ENCODE results near the gene GJB1.
"Not testable (repeated sequence)": the region's sequence is repeated elsewhere in the genome, so short reads cannot be mapped to it uniquely, and the experiment has no call there.

The GJB1 gene

GRCh38 chrX:71222929-71223328 is at the start of gene GJB1:
TSS of gene GJB1 (plus strand) at chrX:71223224. CDS start at chrX:71223708, 484 bp downstream.
- DNase-seq = peak in 52 of 56 donors; percentile 2 to 84 (median 54)

- DNase-seq = no peak
These were observed 49.6 kb upstream of the GJB1 start for GRCh38 chrX:71173440-71173839.

GRCh38 chrX:71174795-71175194 is 48.2 kb upstream of the GJB1 start:
- DNase-seq = no peak

- no peak for DNase-seq
These were observed 47.5 kb upstream of the GJB1 start for GRCh38 chrX:71175531-71175930.

DNA sequence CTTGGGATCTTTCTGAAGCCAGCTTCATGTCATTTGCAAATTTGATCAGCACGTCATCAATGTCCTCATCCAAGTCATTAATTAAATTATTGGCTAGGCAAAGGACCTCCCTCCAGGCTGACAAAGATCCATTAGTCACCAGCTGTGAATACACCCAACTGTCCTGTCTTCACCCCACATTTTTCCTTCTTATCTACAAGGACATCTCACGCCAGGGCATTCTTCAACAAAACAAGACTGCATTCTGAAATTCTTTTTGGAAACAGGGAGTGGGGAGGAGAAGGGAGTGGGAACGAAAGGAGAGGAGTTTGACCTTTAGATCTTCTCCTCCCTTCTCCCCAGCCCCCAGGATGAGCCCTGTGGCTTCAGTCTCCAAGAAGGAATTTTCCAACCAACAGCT is 45.7 kb upstream of the GJB1 start:
- no peak for DNase-seq

GRCh38 chrX:71178908-71179307 is 44.1 kb upstream of the GJB1 start:
- DNase-seq = peak in 34 of 56 donors; percentile 0 to 70 (median 18)

DNA sequence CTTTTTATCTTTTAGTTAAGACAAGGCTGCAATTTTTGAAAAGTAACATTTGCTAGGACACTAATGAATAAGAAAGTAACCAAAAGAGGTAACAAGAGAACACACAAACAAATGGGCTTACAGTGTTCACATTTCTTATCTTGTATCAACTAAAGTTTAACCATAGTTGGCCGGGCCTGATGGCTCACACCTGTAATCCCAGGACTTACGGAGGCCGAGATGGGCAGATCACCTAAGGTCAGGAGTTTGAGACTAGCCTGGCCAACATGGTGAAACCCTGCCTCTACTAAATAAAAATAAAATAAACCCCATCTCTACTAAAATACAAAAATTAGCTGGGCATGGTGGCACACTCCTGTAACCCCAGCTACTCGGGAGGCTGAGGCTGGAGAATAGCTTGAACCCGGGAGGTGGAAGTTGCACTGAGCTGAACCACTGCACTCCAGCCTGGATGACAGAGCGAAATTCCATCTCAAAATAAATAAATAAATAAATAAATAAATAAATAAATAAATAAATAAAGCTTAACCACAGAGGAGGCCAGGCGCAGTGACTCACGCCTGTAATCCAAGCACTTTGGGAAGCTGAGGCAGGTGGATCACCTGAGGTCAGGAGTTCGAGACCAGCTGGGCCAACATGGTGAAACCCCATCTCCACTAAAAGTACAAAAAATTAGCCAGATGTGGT is 42.3 kb upstream of the GJB1 start:
- DNase-seq = not testable (repeated sequence)

GRCh38 chrX:71181558-71181909 is 41.5 kb upstream of the GJB1 start:
- peak in 1 of 56 donors; percentile 36 for DNase-seq

DNA sequence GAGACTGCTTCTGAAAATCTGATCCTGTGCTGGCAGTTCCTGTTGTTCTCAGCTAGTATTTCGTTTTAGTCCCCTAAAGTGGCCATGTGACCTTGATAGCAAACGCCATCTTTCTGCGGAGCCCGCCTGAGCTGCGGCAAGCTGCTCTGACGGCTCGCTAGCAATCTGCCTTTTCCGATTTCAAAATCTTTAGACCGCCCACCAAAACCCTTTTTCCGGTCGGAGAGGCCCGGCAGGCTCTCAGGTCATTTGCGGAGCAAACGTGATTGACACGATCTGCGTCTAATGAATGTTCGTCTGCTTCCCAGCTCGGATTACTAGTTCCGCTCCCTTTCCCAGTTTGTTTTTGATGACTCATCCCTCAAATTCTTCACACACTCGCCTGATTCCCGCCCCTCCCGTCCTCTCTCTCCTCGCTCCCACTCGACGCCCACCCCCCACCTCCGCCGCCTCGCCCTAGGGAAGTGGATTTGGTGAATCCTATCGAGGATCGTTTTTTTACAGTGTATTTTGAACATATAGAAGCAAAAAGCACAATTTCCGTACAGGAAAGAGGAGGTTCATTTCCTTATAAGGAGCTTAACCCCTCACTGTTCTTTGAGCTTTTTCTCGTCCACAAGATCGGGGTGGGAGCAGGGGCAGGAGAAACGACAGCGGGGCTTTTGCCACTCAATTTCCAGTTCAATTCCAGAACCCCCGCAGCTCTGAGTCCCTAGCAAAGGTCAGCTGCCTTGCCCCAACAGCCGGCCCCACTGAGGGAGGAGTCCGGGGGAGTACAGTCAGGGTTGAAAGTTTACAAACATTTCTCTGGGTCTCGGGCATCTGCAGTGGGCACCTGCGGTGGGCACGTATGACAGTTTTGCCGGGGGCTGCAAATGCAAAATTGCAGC is 40.9 kb upstream of the GJB1 start:
- peak in 54 of 56 donors; percentile 6 to 93 (median 78) for DNase-seq

GRCh38 chrX:71182871-71183270 is 40.2 kb upstream of the GJB1 start:
- DNase-seq = no peak

- no peak for DNase-seq
These were observed 39.7 kb upstream of the GJB1 start for GRCh38 chrX:71183341-71183740.

- no peak for DNase-seq
These were observed 38.9 kb upstream of the GJB1 start for GRCh38 chrX:71184092-71184491.

DNA sequence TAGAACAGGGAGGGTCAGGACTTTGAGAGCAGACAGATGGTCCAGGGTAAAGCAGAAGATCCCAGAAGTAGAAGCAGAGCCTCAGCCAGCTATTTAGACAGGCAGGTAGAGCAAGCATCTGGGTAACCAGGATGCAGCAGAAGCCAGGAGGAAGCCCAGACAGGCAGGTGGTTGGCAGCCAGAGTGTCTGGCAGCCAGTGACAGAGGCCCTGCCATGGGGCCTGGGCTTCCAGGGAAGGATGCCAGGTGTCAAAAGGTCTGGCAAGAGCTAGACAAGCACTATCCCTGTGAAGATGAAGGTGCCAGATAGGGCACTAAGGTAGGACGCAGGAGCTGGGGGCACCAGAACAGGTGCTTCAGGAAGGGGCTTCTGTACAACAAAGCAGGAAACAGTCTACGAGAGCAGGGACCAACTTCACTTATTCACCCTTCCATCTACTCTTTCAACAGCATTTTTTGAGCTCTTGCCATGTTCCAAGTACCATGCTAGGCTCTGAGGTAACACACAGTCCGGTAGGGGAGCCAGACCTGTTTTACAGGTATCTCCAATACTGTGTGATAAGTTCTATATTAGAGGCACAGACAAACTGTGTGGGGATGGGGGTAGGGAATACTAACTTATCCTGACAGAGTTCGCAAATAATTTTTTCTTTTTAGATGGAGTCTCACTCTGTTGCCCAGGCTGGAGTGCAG is 38.1 kb upstream of the GJB1 start:
- no peak for DNase-seq

- DNase-seq = no peak
These were observed 31.8 kb upstream of the GJB1 start for GRCh38 chrX:71191248-71191647.

DNA sequence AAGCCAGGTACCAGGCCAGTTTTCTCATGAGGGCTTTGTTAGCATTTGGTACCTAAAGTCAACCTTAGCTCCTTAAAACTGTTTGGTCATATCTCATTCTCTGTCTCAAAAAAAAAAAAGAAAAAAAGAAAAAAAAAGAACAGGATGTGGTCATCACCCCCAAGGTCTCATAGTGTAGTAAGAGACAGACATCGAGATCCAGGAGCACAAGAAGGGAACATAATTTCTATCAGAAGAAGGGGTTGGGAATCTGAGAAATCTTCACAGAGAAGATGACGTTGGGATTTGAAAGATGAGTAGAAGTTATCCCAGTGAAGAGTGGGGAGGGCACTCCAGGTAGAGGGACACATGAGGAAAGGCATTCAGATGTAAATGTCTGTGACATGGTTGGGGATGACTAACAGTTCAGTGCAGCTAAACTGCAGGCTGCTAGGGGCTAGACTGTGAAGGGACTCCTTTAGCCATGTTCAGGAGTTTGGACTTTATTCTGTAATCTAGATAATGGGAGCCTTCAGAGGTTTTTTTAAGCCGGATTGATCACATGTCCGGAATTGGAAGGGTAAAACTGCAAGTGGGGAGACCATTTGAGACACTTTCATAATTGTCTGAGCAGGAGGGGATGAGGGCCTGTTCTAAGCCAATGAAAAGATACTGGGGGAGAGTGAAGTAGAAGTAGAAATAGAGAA is 26.9 kb upstream of the GJB1 start:
- DNase-seq = no peak

DNA sequence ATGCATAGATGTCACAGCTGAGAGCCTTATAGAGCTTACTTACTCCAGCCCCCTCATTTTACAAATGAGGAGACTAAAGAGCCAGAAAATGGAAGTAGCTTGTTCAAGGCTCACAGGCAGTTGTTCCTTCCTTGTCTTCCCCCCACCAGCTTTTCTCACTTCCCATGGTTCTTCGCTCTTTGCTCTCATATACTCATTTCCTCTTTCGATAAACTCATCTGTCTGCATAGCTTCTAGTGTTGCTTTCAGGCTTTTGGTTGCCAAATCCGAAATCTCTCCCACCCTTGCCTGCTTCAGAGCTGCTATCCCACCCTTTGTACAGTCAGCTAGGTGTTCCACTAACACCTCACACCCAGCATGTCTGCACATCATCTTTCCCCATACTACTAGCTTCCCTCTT is 25.0 kb upstream of the GJB1 start:
- DNase-seq = peak in 1 of 56 donors; percentile 2

- DNase-seq = no peak
These were observed 23.6 kb upstream of the GJB1 start for GRCh38 chrX:71199252-71200008.

DNA sequence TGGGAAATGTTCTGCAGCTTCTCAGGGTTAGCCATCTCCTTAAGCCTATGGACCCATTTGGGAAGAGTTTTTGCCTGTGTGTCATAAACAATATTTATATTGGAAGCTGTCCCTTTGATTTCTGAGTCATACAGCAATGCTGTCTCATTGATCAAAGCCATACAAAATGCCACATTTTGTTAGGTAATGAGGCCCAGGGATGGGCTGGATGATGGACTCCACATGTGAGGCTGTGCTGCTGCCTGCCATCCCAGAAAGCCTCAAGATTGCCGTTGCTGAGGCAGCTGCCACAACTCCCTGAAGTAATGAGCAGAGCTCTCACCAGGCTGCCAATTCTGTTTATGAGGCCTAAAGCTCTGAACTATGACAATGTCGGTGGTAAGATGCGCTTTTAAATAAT is 12.2 kb upstream of the GJB1 start:
- no peak for DNase-seq

DNA sequence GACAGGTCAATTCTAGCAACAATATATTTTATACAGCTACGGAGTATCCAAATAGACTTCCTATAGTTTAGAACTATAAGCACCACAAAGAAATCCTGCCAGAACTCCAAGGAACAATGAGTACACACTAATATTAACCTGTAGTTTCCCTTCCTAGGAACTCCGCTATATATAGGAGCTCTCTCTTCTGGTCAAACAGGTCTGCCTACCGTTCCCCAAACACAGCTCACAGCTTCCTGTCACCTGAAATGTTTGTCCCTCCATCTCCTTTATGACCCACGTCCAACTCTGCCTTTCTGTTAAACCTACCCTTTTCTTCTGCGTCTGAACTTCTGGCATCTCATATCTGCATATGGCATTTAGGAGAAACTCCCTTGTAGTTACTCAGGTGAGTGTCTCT is 10.5 kb upstream of the GJB1 start:
- DNase-seq = no peak

DNA sequence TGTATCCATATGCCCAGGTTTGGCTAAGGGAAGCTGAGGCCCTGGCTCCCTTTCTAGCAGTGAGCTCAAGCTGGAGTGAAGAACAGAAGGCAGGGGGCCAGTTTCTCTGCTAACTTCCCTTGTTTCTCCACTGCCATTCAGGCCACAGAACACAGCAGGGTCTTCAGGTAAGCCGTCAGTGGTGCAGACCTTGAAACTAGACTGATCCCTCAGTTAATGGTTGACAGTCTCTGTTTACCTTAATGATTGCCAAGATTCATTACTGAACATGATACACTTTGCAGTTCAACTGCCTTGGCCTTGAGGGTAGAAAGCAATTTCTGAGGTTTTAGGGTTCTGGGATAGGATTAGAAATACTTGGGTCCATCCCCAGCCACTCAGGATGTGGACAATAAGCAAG is 8.9 kb upstream of the GJB1 start:
- DNase-seq = no peak
